Endothelial cell of umbilical vein (primary cell): Measurements from ENCODE around the gene NUP50. TPM values are rescaled to one million over a fixed set of nuclear protein-coding genes. Genes with fewer than 3 reads are reported as not detected.
A peak's percentile ranks its signal among the peaks of the same experiment; 100 is the strongest.

Source experiments
- BruUV-seq: library from RNA; stranded (reverse); fragments of 400-500 nt; replicated peaks from 2 replicates; lab custom pipeline; 2021; lab: Mats Ljungman, UMichigan
- CTCF ChIA-PET: fragments of 300-600, 350-600 bp; sonication (Branson Sonifier 250); formaldehyde crosslinking; loops from one replicate; lab custom pipeline; 2021; ENCODE audit warnings: antibody characterized with exemption, inconsistent platforms; lab: Charles Lee
- POLR2A ChIA-PET: fragments of 300-600, 350-600 bp; sonication (Branson Sonifier 250); formaldehyde crosslinking; loops from one replicate; lab custom pipeline; 2021; ENCODE audit warnings: antibody characterized with exemption, inconsistent platforms; lab: Charles Lee
- DNase-seq: peaks from one replicate; pipeline ENCODE4 v3.0.0-alpha.2; 2011; ENCODE audit warnings: low read depth, low spot score
- FAIRE-seq: peaks from 2 replicates; lab custom pipeline; 2011; peaks lifted over from hg19 to GRCh38; lab: Jason Lieb, UNC
- H2AFZ ChIP-seq: 2 replicates; pipeline ENCODE4 v1.6.0; 2012; ENCODE audit warnings: low read depth, low read length, control low read depth, inconsistent platforms
- H3K27ac ChIP-seq: 2 replicates; pipeline ENCODE4 v1.5.1; 2011; ENCODE audit warnings: low read depth, mild to moderate bottlenecking, control low read depth, low read length, moderate library complexity; ENCODE audit not compliant: insufficient read depth
- H3K27me3 ChIP-seq, 2 experiments: 2 replicates each; pipeline versions ENCODE4 v1.6.0 to v1.6.1; 2011; ENCODE audit warnings: low read length in 2 of 2, mixed read lengths in 1 of 2; ENCODE audit not compliant: control insufficient read depth in 2 of 2, insufficient read depth in 2 of 2
- H3K36me3 ChIP-seq, 2 experiments: 2 replicates in 1 of 2; 3 replicates in 1 of 2; pipeline ENCODE4 v1.5.1; 2011; ENCODE audit warnings: low read length in 2 of 2, mild to moderate bottlenecking in 1 of 2, moderate library complexity in 1 of 2; ENCODE audit not compliant: control insufficient read depth in 2 of 2, insufficient read depth in 2 of 2; ENCODE audit errors: extremely low read depth in 1 of 2
- H3K4me1 ChIP-seq: 3 replicates; pipeline ENCODE4 v1.5.1; 2011; ENCODE audit warnings: mild to moderate bottlenecking, low read length; ENCODE audit not compliant: control insufficient read depth, insufficient read depth; ENCODE audit errors: extremely low read depth
- H3K4me2 ChIP-seq: 2 replicates; pipeline ENCODE4 v1.6.1; 2011; ENCODE audit warnings: low read length, control low read depth, mixed read lengths; ENCODE audit not compliant: insufficient read depth
- H3K4me3 ChIP-seq, 3 experiments: fragments of 200-600 bp in 1 of 3; sonication (generic), shearing (Covaris generic) in 1 of 3; replicated peaks in 1 of 3; 2 replicates each; pipeline ENCODE4 v1.5.1; 2011 to 2016; ENCODE audit warnings: control low read depth in 3 of 3, low read length in 3 of 3, mild to moderate bottlenecking in 2 of 3, inconsistent platforms in 1 of 3, low read depth in 1 of 3, moderate library complexity in 1 of 3; ENCODE audit not compliant: insufficient read depth in 1 of 3
- H3K79me2 ChIP-seq: 2 replicates; pipeline ENCODE4 v1.6.0; 2012; ENCODE audit warnings: low read length, inconsistent platforms; ENCODE audit not compliant: control insufficient read depth, insufficient read depth
- H3K9ac ChIP-seq: replicated peaks from 2 replicates; pipeline ENCODE3; 2011; ENCODE audit warnings: low read length, control low read depth; ENCODE audit not compliant: insufficient read depth; ENCODE audit errors: extremely low read depth
- H3K9me1 ChIP-seq: replicated peaks from 3 replicates; pipeline ENCODE4 v1.6.0; 2011; ENCODE audit warnings: mild to moderate bottlenecking, low read length; ENCODE audit not compliant: control insufficient read depth, insufficient read depth; ENCODE audit errors: extremely low read depth
- H3K9me3 ChIP-seq: replicated peaks from 2 replicates; pipeline ENCODE4 v1.5.1; 2012; ENCODE audit warnings: low read length, inconsistent platforms; ENCODE audit not compliant: control insufficient read depth, insufficient read depth
- H4K20me1 ChIP-seq: replicated peaks from 2 replicates; pipeline ENCODE3; 2011; ENCODE audit warnings: mild to moderate bottlenecking, low read length; ENCODE audit not compliant: control insufficient read depth, insufficient read depth; ENCODE audit errors: extremely low read depth
- CTCF ChIP-seq, 2 donors: IDR thresholded peaks; 1 replicate in 1 of 2; 2 replicates in 1 of 2; pipeline ENCODE4 v1.5.1; 2011; ENCODE audit warnings: low read length in 2 of 2, mild to moderate bottlenecking in 2 of 2, moderate library complexity in 2 of 2, control low read depth in 1 of 2, inconsistent platforms in 1 of 2, low read depth in 1 of 2; ENCODE audit not compliant: insufficient read depth in 1 of 2; ENCODE audit errors: extremely low read depth in 1 of 2
- JUN ChIP-seq: IDR thresholded peaks from 2 replicates; pipeline ENCODE4 v1.6.1; 2011; ENCODE audit warnings: borderline replicate concordance, low read depth; ENCODE audit not compliant: insufficient read length, insufficient read depth
- MAX ChIP-seq: IDR thresholded peaks from 2 replicates; pipeline ENCODE4 v1.6.1; 2011; ENCODE audit not compliant: insufficient read depth, insufficient read length
- POLR2A ChIP-seq: IDR thresholded peaks from 2 replicates; pipeline ENCODE4 v1.6.1; 2012; ENCODE audit warnings: low read depth, mild to moderate bottlenecking, control low read depth, low read length
- POLR2AphosphoS5 ChIP-seq: IDR thresholded peaks from 2 replicates; pipeline ENCODE4 v1.6.1; 2012; ENCODE audit warnings: low read depth, mild to moderate bottlenecking, control low read depth, low read length, moderate library complexity; ENCODE audit not compliant: insufficient read depth
- dilution Hi-C: fragments of 300-500 bp; cut with MboI; formaldehyde crosslinking; loops from one replicate; pipeline ENCODE4 v1.15.0; 2019; ENCODE audit warnings: low sequenced_read_pairs; ENCODE audit not compliant: extremely low pct_ligation_motif_present
- intact Hi-C: fragments of 100-400 bp; cut with micrococcal nuclease; formaldehyde crosslinking; loops from one replicate; pipeline ENCODE4 v1.10.0; 2022
- microRNA counts: library from miRNA; unstranded; fragments of <30 nt; microRNA quantifications from one replicate; lab custom pipeline; 2016
- microRNA-seq: library from miRNA; unstranded; fragments of <30 nt; microRNA quantifications from one replicate; pipeline ENCODE4 v1.2.0, GENCODE V29; 2021; ENCODE audit warnings: borderline number of aligned reads, borderline replicate concordance
- polyA plus RNA-seq, 4 experiments: library from polyadenylated mRNA; depleted of rRNA in 3 of 4; stranded (reverse) in 3 of 4; unstranded in 1 of 4; fragments of >200 nt; gene quantifications; 2 replicates each; pipeline versions ENCODE4 v1.2.1 to v1.2.3, GENCODE V29; 2011 to 2012; ENCODE audit warnings: missing spikeins in 1 of 4
- small RNA-seq: library from RNA; depleted of rRNA; stranded (forward); fragments of <200 nt; gene quantifications from one replicate; pipeline ENCODE3, GENCODE V24; 2012; ENCODE audit warnings: low replicate concordance, low read depth; ENCODE audit not compliant: insufficient read depth, insufficient read length
- total RNA-seq: library from RNA; stranded (reverse); gene quantifications from 2 replicates; pipeline ENCODE4 v1.2.3, GENCODE V29; 2021

The NUP50 gene
- total and polyA plus RNA-seq, 2 donors (not counting 3 experiments of a cell fraction or from before 2014, with no cell fraction given), result 12.4 to 90.9 TPM

- no peak overlapping the region for H3K4me3 ChIP-seq
- DNase-seq, result no peak
- peaks cover 10% of the 10 kb centered on the region for H3K4me1 ChIP-seq
- no peak for TF ChIP-seq JUN
- TF ChIP-seq MAX, result no peak
- no peak for TF ChIP-seq CTCF (IDR thresholded peaks at IDR 0.05; ENCODE audit: extremely low read depth in 1 of 2, insufficient read depth in 1 of 2, low read depth in 1 of 2, low read length in 2 of 2)
- TF ChIP-seq POLR2AphosphoS5, result no peak
- no peak for TF ChIP-seq POLR2A
- no peak overlapping the region for H3K4me2 ChIP-seq
- no peaks in the 10 kb centered on the region for H4K20me1 ChIP-seq
- H3K9ac ChIP-seq, result no peak overlapping the region
- FAIRE-seq, result no peak
- CTCF ChIA-PET, result interaction anchor here (1.0 to 1.1 kb wide), 2 partner anchors 28 to 73 kb away, joined by 3 read pairs; no protein-coding TSS in a partner anchor
- no TSS peak for BruUV-seq
- no peak overlapping the region for H3K27ac ChIP-seq
- dilution Hi-C loops (no loop called here), intact Hi-C loops (no loop called here)
- no peaks in the 10 kb centered on the region for H3K9me3 ChIP-seq
- H2AFZ ChIP-seq, result no peak overlapping the region
- H3K27me3 ChIP-seq, result no peaks in the 10 kb centered on the region
- H3K36me3 ChIP-seq, result no peaks in the 10 kb centered on the region
- H3K9me1 ChIP-seq, result no peaks in the 10 kb centered on the region
- POLR2A ChIA-PET, result no interaction called here
- no peaks in the 10 kb centered on the region for H3K79me2 ChIP-seq
These were observed 73.6 kb downstream of the NUP50 start for GRCh38 chr22:45237065-45237990.

MicroRNAs encoded within 50 kb of the gene (microRNA counts, 767-probe panel; counts per million panel counts)
- 723 counts per million, percentile 96 among the panel's probes with 10 or more counts for microRNA hsa-miR-1249 (lab: Ali Mortazavi, UCI)

Small RNA genes lying within 50 kb of the gene (microRNA-seq; reads per million reads assigned to microRNA genes)
- 4.6 reads per million, percentile 7 among the genes with 10 or more reads in this experiment for gene MIR1249

Small RNA genes lying within 50 kb of the gene (small RNA-seq; reads per million reads assigned to genes)
- gene MIR1249, result not detected

Other genes with a start within 250 kb of the NUP50 start
- gene PHF21B, start 153.9 kb upstream of the NUP50 start, total RNA-seq, result not detected in 2 replicates
- gene PHF21B, start 153.9 kb upstream of the NUP50 start, polyA plus RNA-seq, result not detected in 2 replicates
- gene KIAA0930, start 77.0 kb downstream of the NUP50 start, total RNA-seq, result 37.9 and 43.4 TPM in 2 replicates
- 53.6 and 63.6 TPM in 2 replicates for gene KIAA0930, start 77.0 kb downstream of the NUP50 start, polyA plus RNA-seq
- not detected in 2 replicates for gene UPK3A, start 121.0 kb downstream of the NUP50 start, total RNA-seq
- gene UPK3A, start 121.0 kb downstream of the NUP50 start, polyA plus RNA-seq, result not detected in 2 replicates
- gene FAM118A, start 146.0 kb downstream of the NUP50 start, total RNA-seq, result 20.2 and 44.2 TPM in 2 replicates
- gene FAM118A, start 146.0 kb downstream of the NUP50 start, polyA plus RNA-seq, result 19.2 and 25.6 TPM in 2 replicates
- gene SMC1B, start 249.7 kb downstream of the NUP50 start, total RNA-seq, result 0.07 TPM in 1 of 2 replicates, not detected in the other
- not detected in 2 replicates for gene SMC1B, start 249.7 kb downstream of the NUP50 start, polyA plus RNA-seq
- 5.7 TPM in 2 replicates for gene RIBC2, start 249.8 kb downstream of the NUP50 start, total RNA-seq
- gene RIBC2, start 249.8 kb downstream of the NUP50 start, polyA plus RNA-seq, result 1.0 and 1.2 TPM in 2 replicates